ENCODE data around the gene PFKM. TPM values are rescaled to one million over a fixed set of nuclear protein-coding genes. Genes with fewer than 3 reads are reported as not detected.

PFKM gene
- total and polyA plus RNA-seq, 2 of the 4 experiments (the other 2 are of a cell fraction) = 56.7 to 82.6 TPM

DNA sequence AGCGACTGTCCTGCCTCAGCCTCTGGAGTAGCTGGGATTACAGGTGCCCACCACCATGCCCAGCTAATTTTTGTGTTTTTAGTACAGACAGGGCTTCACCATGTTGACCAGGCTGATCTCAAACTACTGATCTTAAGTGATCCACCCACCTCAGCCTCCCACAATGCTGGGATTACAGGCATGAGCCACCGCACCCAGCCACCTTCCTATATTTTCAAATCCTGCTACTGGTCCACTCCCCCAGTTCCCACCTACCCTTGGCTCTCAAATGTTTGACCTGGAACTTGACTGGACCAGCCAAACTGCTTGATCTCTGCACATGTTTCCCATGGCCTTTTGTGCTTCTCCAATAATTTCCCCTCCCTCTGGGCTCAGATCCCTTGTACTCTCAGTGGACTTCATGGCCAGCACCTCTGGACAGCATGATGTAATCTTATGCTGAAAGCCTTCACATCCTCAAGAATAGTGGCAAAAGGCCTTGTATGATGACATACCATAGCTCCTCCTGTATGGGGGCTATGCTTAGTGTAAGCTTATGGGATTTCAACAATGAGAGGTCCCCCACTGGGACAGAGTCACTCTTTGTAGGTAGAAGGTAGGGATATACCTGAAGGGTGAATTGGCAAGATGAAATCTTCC lies 61.8 kb downstream of the PFKM start:
- POLR2A ChIA-PET (ENCODE audit: unreplicated experiment) = no interaction called here
- no CpG with 5 or more reads among the region's 2 CpGs for WGBS, 2 experiments (ENCODE audit: extremely low coverage in 2 of 2, insufficient read length in 1 of 2)
- no peak overlapping the region for H3K4ac ChIP-seq (ENCODE audit: low read depth, low read length)

More for the DNA sequence above, 61.8 kb downstream of the PFKM start:
- Histone ChIP-seq H3K23ac (ENCODE audit: low read depth, low read length) (no peak overlapping the region), H3K9me1 (ENCODE audit: insufficient read depth, low read length) (no peaks in the 10 kb centered on the region; the same call in 1 of the 2 replicates), H3K14ac (replicated peaks; ENCODE audit: low read depth, low read length) (no peak overlapping the region), H3K36me3 (ENCODE audit: control insufficient read depth, insufficient read depth, low read length) (no peaks in the 10 kb centered on the region), H3K4me2 (ENCODE audit: low read depth, low read length) (no peak overlapping the region), H3K9me3 (ENCODE audit: control insufficient read depth, insufficient read depth, low read length) (no peaks in the 10 kb centered on the region), H4K91ac (ENCODE audit: insufficient read depth, low read depth, low read length) (no peak overlapping the region), H2AK9ac (replicated peaks; ENCODE audit: low read depth, low read length, poor library complexity) (no peak overlapping the region), H3K79me1 (ENCODE audit: low read depth in 1 of 2, low read length in 2 of 2) (no peaks in the 10 kb centered on the region), H3K18ac (ENCODE audit: low read depth, low read length) (no peak overlapping the region), H3K27ac (ENCODE audit: insufficient read depth, low read length) (no peak overlapping the region), H2AFZ (replicated peaks; ENCODE audit: low read length, poor library complexity) (no peak overlapping the region), H3K4me1 (ENCODE audit: control insufficient read depth, insufficient read depth, low read length) (peaks cover 3% of the 10 kb centered on the region; the same call in 1 of the 2 replicates), H2BK15ac (ENCODE audit: low read depth, low read length) (no peak overlapping the region), H2BK120ac (ENCODE audit: low read depth, low read length) (no peak overlapping the region), H3K56ac (ENCODE audit: extremely low read depth, insufficient read depth, low read length) (no peak overlapping the region), H3K4me3 (ENCODE audit: insufficient read depth, low read depth, low read length) (no peak overlapping the region), H4K8ac (ENCODE audit: low read depth in 2 of 2, low read length in 2 of 2) (no peak overlapping the region), H3K9ac (ENCODE audit: low read depth, low read length) (no peak overlapping the region), H2AK5ac (ENCODE audit: low read depth, low read length) (no peak overlapping the region), H2BK20ac (ENCODE audit: low read depth, low read length) (no peak overlapping the region), H3K27me3 (ENCODE audit: control insufficient read depth, insufficient read depth, low read length) (peaks cover 62% of the 10 kb centered on the region), H4K20me1 (ENCODE audit: insufficient read depth, low read length) (no peaks in the 10 kb centered on the region), H2BK5ac (ENCODE audit: low read depth, low read length, poor library complexity, severe bottlenecking) (no peak overlapping the region), H4K5ac (ENCODE audit: low read depth, low read length) (no peak overlapping the region)
- in situ Hi-C loops (cut with MboI; ENCODE audit: low sequenced_read_pairs) = no loop called here
- ATAC-seq (ENCODE audit: low read depth) (no peak), DNase-seq (no peak)
- BruUV-seq (replicated peaks) = no TSS peak
- intact Hi-C loops (cut with micrococcal nuclease) = no loop called here
- CTCF ChIA-PET = no interaction called here
- dilution Hi-C loops (cut with HindIII; ENCODE audit: low sequenced_read_pairs, unreplicated experiment) = no loop called here
- TF ChIP-seq, protein P1, sequence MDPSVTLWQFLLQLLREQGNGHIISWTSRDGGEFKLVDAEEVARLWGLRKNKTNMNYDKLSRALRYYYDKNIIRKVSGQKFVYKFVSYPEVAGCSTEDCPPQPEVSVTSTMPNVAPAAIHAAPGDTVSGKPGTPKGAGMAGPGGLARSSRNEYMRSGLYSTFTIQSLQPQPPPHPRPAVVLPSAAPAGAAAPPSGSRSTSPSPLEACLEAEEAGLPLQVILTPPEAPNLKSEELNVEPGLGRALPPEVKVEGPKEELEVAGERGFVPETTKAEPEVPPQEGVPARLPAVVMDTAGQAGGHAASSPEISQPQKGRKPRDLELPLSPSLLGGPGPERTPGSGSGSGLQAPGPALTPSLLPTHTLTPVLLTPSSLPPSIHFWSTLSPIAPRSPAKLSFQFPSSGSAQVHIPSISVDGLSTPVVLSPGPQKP (IDR thresholded peaks at IDR 0.05; ENCODE audit: borderline replicate concordance, low read depth, low read length) = no peak
- TF ChIP-seq, protein P2, sequence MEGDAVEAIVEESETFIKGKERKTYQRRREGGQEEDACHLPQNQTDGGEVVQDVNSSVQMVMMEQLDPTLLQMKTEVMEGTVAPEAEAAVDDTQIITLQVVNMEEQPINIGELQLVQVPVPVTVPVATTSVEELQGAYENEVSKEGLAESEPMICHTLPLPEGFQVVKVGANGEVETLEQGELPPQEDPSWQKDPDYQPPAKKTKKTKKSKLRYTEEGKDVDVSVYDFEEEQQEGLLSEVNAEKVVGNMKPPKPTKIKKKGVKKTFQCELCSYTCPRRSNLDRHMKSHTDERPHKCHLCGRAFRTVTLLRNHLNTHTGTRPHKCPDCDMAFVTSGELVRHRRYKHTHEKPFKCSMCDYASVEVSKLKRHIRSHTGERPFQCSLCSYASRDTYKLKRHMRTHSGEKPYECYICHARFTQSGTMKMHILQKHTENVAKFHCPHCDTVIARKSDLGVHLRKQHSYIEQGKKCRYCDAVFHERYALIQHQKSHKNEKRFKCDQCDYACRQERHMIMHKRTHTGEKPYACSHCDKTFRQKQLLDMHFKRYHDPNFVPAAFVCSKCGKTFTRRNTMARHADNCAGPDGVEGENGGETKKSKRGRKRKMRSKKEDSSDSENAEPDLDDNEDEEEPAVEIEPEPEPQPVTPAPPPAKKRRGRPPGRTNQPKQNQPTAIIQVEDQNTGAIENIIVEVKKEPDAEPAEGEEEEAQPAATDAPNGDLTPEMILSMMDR (conservative IDR thresholded peaks at IDR 0.05; ENCODE audit: low read depth, low read length) = no peak
- TF ChIP-seq MAZ (IDR thresholded peaks at IDR 0.05; ENCODE audit: borderline replicate concordance, low read depth, low read length) = no peak
- TF ChIP-seq, protein P3, sequence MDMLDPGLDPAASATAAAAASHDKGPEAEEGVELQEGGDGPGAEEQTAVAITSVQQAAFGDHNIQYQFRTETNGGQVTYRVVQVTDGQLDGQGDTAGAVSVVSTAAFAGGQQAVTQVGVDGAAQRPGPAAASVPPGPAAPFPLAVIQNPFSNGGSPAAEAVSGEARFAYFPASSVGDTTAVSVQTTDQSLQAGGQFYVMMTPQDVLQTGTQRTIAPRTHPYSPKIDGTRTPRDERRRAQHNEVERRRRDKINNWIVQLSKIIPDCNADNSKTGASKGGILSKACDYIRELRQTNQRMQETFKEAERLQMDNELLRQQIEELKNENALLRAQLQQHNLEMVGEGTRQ (IDR thresholded peaks at IDR 0.05; ENCODE audit: low read depth, low read length) = no peak
